SK-N-SH treated with all-trans-retinoic acid at 6 μM for 48 hours (cell line): Measurements from ENCODE around the gene SIL1.
"Not testable (repeated sequence)": the region's sequence is repeated elsewhere in the genome, so short reads cannot be mapped to it uniquely, and the experiment has no call there.

ENCODE experiments used
- ATAC-seq: fragments of 200-7000 bp; cut with Tn5 transposase; 3 replicates; pipeline ENCODE4 v1.9.1; 2020; ENCODE audit warnings: mild to moderate bottlenecking, moderate library complexity
- ARNTL ChIP-seq: fragments of 450-650 bp; formaldehyde crosslinking; IDR thresholded peaks from 2 replicates; pipeline ENCODE4 v1.5.0; 2020; ENCODE audit warnings: low read depth, mild to moderate bottlenecking, moderate library complexity, borderline replicate concordance
- BACH2 ChIP-seq: fragments of 250-450 bp; sonication (Bioruptor Pico); IDR thresholded peaks from 2 replicates; pipeline ENCODE4 v1.9.0; 2021; ENCODE audit warnings: mild to moderate bottlenecking, borderline replicate concordance
- CREB5 ChIP-seq: fragments of 250-450 bp; sonication (Bioruptor Pico); IDR thresholded peaks from 2 replicates; pipeline ENCODE4 v1.5.1; 2020; ENCODE audit warnings: low read depth, mild to moderate bottlenecking, moderate library complexity
- ESRRG ChIP-seq: fragments of 250-450 bp; sonication (Bioruptor Pico); IDR thresholded peaks from 2 replicates; pipeline ENCODE4 v1.6.1; 2021; ENCODE audit warnings: mild to moderate bottlenecking
- GLIS3 ChIP-seq: fragments of 250-450 bp; sonication (Bioruptor Pico); IDR thresholded peaks from 2 replicates; pipeline ENCODE4 v1.5.0; 2020; ENCODE audit warnings: mild to moderate bottlenecking, moderate library complexity
- ISL1 ChIP-seq: fragments of 250-450 bp; sonication (Bioruptor Pico); IDR thresholded peaks from 2 replicates; pipeline ENCODE4 v2.1.2; 2022; ENCODE audit warnings: mild to moderate bottlenecking, moderate library complexity
- OSR1 ChIP-seq: fragments of 250-450 bp; sonication (Bioruptor Pico); IDR thresholded peaks from 2 replicates; pipeline ENCODE4 v1.8.0; 2022; ENCODE audit warnings: moderate library complexity, mild to moderate bottlenecking, inconsistent platforms
- PATZ1 ChIP-seq: fragments of 250-450 bp; sonication (Bioruptor Pico); IDR thresholded peaks from 2 replicates; pipeline ENCODE4 v1.8.0; 2020; ENCODE audit warnings: mild to moderate bottlenecking, moderate library complexity, borderline replicate concordance
- POU6F1 ChIP-seq: fragments of 250-450 bp; sonication (Bioruptor Pico); IDR thresholded peaks from 2 replicates; pipeline ENCODE4 v1.8.0; 2021; ENCODE audit warnings: low read depth, mild to moderate bottlenecking, moderate library complexity, borderline replicate concordance
- PPARA ChIP-seq: fragments of 250-450 bp; sonication (Bioruptor Pico); IDR thresholded peaks from 2 replicates; pipeline ENCODE4 v1.5.0; 2020; ENCODE audit warnings: mild to moderate bottlenecking, borderline replicate concordance
- RARB ChIP-seq: fragments of 250-450 bp; sonication (Bioruptor Pico); IDR thresholded peaks from 2 replicates; pipeline ENCODE4 v1.8.0; 2021; ENCODE audit warnings: mild to moderate bottlenecking, moderate library complexity
- SNAI2 ChIP-seq: fragments of 250-450 bp; sonication (Bioruptor Pico); IDR thresholded peaks from 2 replicates; pipeline ENCODE4 v1.5.0; 2020; ENCODE audit warnings: mild to moderate bottlenecking, moderate library complexity
- TCF4 ChIP-seq: fragments of 250-450 bp; sonication (Bioruptor Pico); IDR thresholded peaks from 2 replicates; pipeline ENCODE4 v1.8.0; 2021; ENCODE audit warnings: mild to moderate bottlenecking, moderate library complexity, borderline replicate concordance
- ZC3H10 ChIP-seq: fragments of 250-450 bp; sonication (Bioruptor Pico); IDR thresholded peaks from 2 replicates; pipeline ENCODE4 v1.5.1; 2021; ENCODE audit warnings: mild to moderate bottlenecking, moderate library complexity
- ZFP3 ChIP-seq: fragments of 250-450 bp; sonication (Bioruptor Pico); IDR thresholded peaks from 2 replicates; pipeline ENCODE4 v1.5.0; 2020; ENCODE audit warnings: mild to moderate bottlenecking, moderate library complexity
- ZFP30 ChIP-seq: fragments of 450-650 bp; formaldehyde crosslinking; IDR thresholded peaks from 2 replicates; pipeline ENCODE4 v1.5.0; 2022; ENCODE audit warnings: mild to moderate bottlenecking, moderate library complexity
- ZNF565 ChIP-seq: fragments of 450-650 bp; formaldehyde crosslinking; conservative IDR thresholded peaks from 2 replicates; pipeline ENCODE4 v1.5.0; 2020; ENCODE audit warnings: low read depth, mild to moderate bottlenecking, moderate library complexity
- ZNF70 ChIP-seq: fragments of 450-650 bp; formaldehyde crosslinking; IDR thresholded peaks from 2 replicates; pipeline ENCODE4 v1.5.0; 2020; ENCODE audit warnings: mild to moderate bottlenecking, moderate library complexity

SIL1 gene

GRCh38 chr5:139014726-139015125 is 183.4 kb downstream of the SIL1 start:
- TF ChIP-seq BACH2 (CRISPR knock-in tag) (no peak), SNAI2 (CRISPR knock-in tag) (no peak), CREB5 (CRISPR knock-in tag) (no peak), RARB (CRISPR knock-in tag) (no peak), ZC3H10 (CRISPR knock-in tag) (no peak), TCF4 (CRISPR knock-in tag) (no peak), ZFP3 (CRISPR knock-in tag) (no peak), ZFP30 (CRISPR knock-in tag) (no peak), ZNF565 (CRISPR knock-in tag) (no peak), PATZ1 (no peak), POU6F1 (CRISPR knock-in tag) (no peak), ARNTL (CRISPR knock-in tag) (no peak), ISL1 (CRISPR knock-in tag) (no peak)
- TF ChIP-seq, all 23 proteins: peak for 0
- peak; percentile 77 for ATAC-seq

GRCh38 chr5:139012176-139012575 is 186.0 kb downstream of the SIL1 start:
- ATAC-seq = no peak
- TF ChIP-seq ZNF70 (CRISPR knock-in tag) = no peak
- TF ChIP-seq ZC3H10 (CRISPR knock-in tag) = no peak
- TF ChIP-seq OSR1 = no peak
- no peak for TF ChIP-seq ZFP3 (CRISPR knock-in tag)
- TF ChIP-seq CREB5 (CRISPR knock-in tag) = no peak
- no peak for TF ChIP-seq ZNF565 (CRISPR knock-in tag)
- TF ChIP-seq PATZ1 = no peak
- TF ChIP-seq POU6F1 (CRISPR knock-in tag) = no peak
- TF ChIP-seq PPARA (CRISPR knock-in tag) = no peak
- TF ChIP-seq ZFP30 (CRISPR knock-in tag) = no peak
- no peak for TF ChIP-seq SNAI2 (CRISPR knock-in tag)
- no peak for TF ChIP-seq ESRRG (CRISPR knock-in tag)
- no peak for TF ChIP-seq ARNTL (CRISPR knock-in tag)
- no peak for TF ChIP-seq GLIS3 (CRISPR knock-in tag)

- not testable (repeated sequence) for ATAC-seq
Measured at GRCh38 chr5:139011156-139011555, 187.0 kb downstream of the SIL1 start.
